ENCODE results near the gene PCCA. TPM values are rescaled to one million over a fixed set of nuclear protein-coding genes. Genes with fewer than 3 reads are reported as not detected.

The PCCA gene
- total and polyA plus RNA-seq, 8 donors, result 31.4 to 140 (median 77.0) TPM

- Histone ChIP-seq H3K36me3 (peaks cover 0 to 35% (median 32%) of the 10 kb centered on the region in 4 donors), H3K4me3 (no peak overlapping the region), H3K27me3 (no peaks in the 10 kb centered on the region), H3K27ac (peak overlapping the region in 1 of 5 donors; percentile 5), H3K9me3 (no peaks in the 10 kb centered on the region), H3K4me1 (peaks cover 6 to 23% (median 14%) of the 10 kb centered on the region in 4 donors)
- WGBS, 5 donors, result 78 to 91% (median 88%) methylated on average over 12 to 13 of the region's 13 CpGs
- peak in 1 of 2 donors; percentile 2 for DNase-seq
- intact Hi-C loops (cut with DNase I; ENCODE audit: low total_unique reads), result no loop called here
- TF ChIP-seq CTCF (IDR thresholded peaks at IDR 0.05), result no peak
Measured at GRCh38 chr13:100534147-100534843, 445.4 kb downstream of the PCCA start.

GRCh38 chr13:100534911-100535310, 446.0 kb downstream of the PCCA start:
- Histone ChIP-seq H3K4me3 (no peak overlapping the region), H3K27me3 (no peaks in the 10 kb centered on the region), H3K9me3 (no peaks in the 10 kb centered on the region), H3K36me3 (peaks cover 0 to 29% (median 26%) of the 10 kb centered on the region in 4 donors), H3K4me1 (peaks cover 6 to 23% (median 14%) of the 10 kb centered on the region in 4 donors), H3K27ac (no peak overlapping the region)
- no peak for TF ChIP-seq EP300 (IDR thresholded peaks at IDR 0.05)
- TF ChIP-seq POLR2AphosphoS5 (IDR thresholded peaks at IDR 0.05), result no peak
- TF ChIP-seq POLR2A (IDR thresholded peaks at IDR 0.05), result no peak
- TF ChIP-seq CTCF (IDR thresholded peaks at IDR 0.05), result no peak
- intact Hi-C loops (cut with DNase I; ENCODE audit: low total_unique reads), result no loop called here
- WGBS, 5 donors, result 33 to 74% (median 50%) methylated on average over 2 to 6 of the region's 6 CpGs
- DNase-seq, result no peak

- peak in 1 of 2 donors; percentile 20 for DNase-seq
- H3K4me1 ChIP-seq, result peaks cover 6 to 23% (median 14%) of the 10 kb centered on the region in 4 donors
- H3K27me3 ChIP-seq, result no peaks in the 10 kb centered on the region
- H3K27ac ChIP-seq, result no peak overlapping the region
- intact Hi-C loops (cut with DNase I; ENCODE audit: low total_unique reads), result no loop called here
- 80 to 87% (median 81%) methylated on average over 16 of the region's 16 CpGs for WGBS, 5 donors
- TF ChIP-seq EP300 (IDR thresholded peaks at IDR 0.05) (no peak), POLR2AphosphoS5 (IDR thresholded peaks at IDR 0.05) (no peak), CTCF (IDR thresholded peaks at IDR 0.05) (no peak), POLR2A (IDR thresholded peaks at IDR 0.05) (no peak)
- peaks cover 0 to 24% (median 21%) of the 10 kb centered on the region in 4 donors for H3K36me3 ChIP-seq
- no peak overlapping the region for H3K4me3 ChIP-seq
- H3K9me3 ChIP-seq, result no peaks in the 10 kb centered on the region
Measured at GRCh38 chr13:100535426-100536135, 446.7 kb downstream of the PCCA start.

- no peak for DNase-seq
- TF ChIP-seq CTCF (IDR thresholded peaks at IDR 0.05) (no peak), POLR2AphosphoS5 (IDR thresholded peaks at IDR 0.05) (no peak), POLR2A (IDR thresholded peaks at IDR 0.05) (no peak), EP300 (IDR thresholded peaks at IDR 0.05) (no peak)
- 86 to 92% (median 90%) methylated on average over 13 of the region's 13 CpGs for WGBS, 5 donors
- Histone ChIP-seq H3K27ac (no peak overlapping the region), H3K4me3 (no peak overlapping the region), H3K9me3 (no peaks in the 10 kb centered on the region), H3K27me3 (no peaks in the 10 kb centered on the region), H3K4me1 (peaks cover 6 to 23% (median 14%) of the 10 kb centered on the region in 4 donors), H3K36me3 (peaks cover 0 to 12% (median 10%) of the 10 kb centered on the region in 4 donors)
- intact Hi-C loops (cut with DNase I; ENCODE audit: low total_unique reads), result no loop called here
Measured at GRCh38 chr13:100536643-100537180, 447.8 kb downstream of the PCCA start.
